IMR-90 (cell line): ENCODE data around the gene VAMP5. TPM values are rescaled to one million over a fixed set of nuclear protein-coding genes. Genes with fewer than 3 reads are reported as not detected.
"Not testable (repeated sequence)": the region's sequence is repeated elsewhere in the genome, so short reads cannot be mapped to it uniquely, and the experiment has no call there.

Experiments used
- ATAC-seq: fragments of 200-7000 bp; cut with Tn5 transposase; 2 replicates; pipeline ENCODE4 v1.9.1; 2020; ENCODE audit warnings: low read depth, mild to moderate bottlenecking, moderate library complexity
- BruUV-seq: library from RNA; stranded (reverse); fragments of 400-500 nt; replicated peaks from 2 replicates; lab custom pipeline; 2021; lab: Mats Ljungman, UMichigan
- CTCF ChIA-PET: fragments of 300-600 bp; formaldehyde crosslinking; extraction: SDS; loops from one replicate; lab custom pipeline; 2021; ENCODE audit warnings: antibody characterized with exemption; lab: Yijun Ruan, JAX
- POLR2A ChIA-PET: fragments of 300-600 bp; sonication (Branson Sonifier 250); formaldehyde crosslinking; loops from one replicate; lab custom pipeline; 2022; ENCODE audit warnings: antibody characterized with exemption; ENCODE audit not compliant: unreplicated experiment; lab: Charles Lee
- DNase-seq: peaks from one replicate; pipeline ENCODE4 v3.0.0; 2013
- H2AFZ ChIP-seq: replicated peaks from 2 replicates; pipeline ENCODE3; 2013; ENCODE audit warnings: low read length, mild to moderate bottlenecking; ENCODE audit not compliant: poor library complexity
- H2AK5ac ChIP-seq: 2 replicates; pipeline ENCODE4 v1.6.1; 2013; ENCODE audit warnings: low read depth, low read length, inconsistent platforms
- H2AK9ac ChIP-seq: replicated peaks from 2 replicates; pipeline ENCODE3; 2013; ENCODE audit warnings: mild to moderate bottlenecking, low read depth, low read length, moderate library complexity; ENCODE audit not compliant: poor library complexity
- H2BK120ac ChIP-seq: 2 replicates; pipeline ENCODE4 v1.6.1; 2013; ENCODE audit warnings: low read depth, low read length, inconsistent platforms
- H2BK15ac ChIP-seq: 3 replicates; pipeline ENCODE4 v1.6.1; 2013; ENCODE audit warnings: low read depth, low read length, inconsistent platforms
- H2BK20ac ChIP-seq: 2 replicates; pipeline ENCODE4 v1.6.1; 2013; ENCODE audit warnings: low read depth, mild to moderate bottlenecking, inconsistent platforms, low read length, moderate library complexity
- H2BK5ac ChIP-seq: 2 replicates; pipeline ENCODE4 v1.6.1; 2013; ENCODE audit warnings: mild to moderate bottlenecking, low read depth, low read length, inconsistent platforms; ENCODE audit not compliant: poor library complexity, severe bottlenecking
- H3K14ac ChIP-seq: replicated peaks from 2 replicates; pipeline ENCODE4 v1.6.1; 2013; ENCODE audit warnings: low read depth, low read length, inconsistent platforms
- H3K18ac ChIP-seq: 2 replicates; pipeline ENCODE4 v1.6.1; 2013; ENCODE audit warnings: low read depth, low read length, control low read depth
- H3K23ac ChIP-seq: 2 replicates; pipeline ENCODE4 v1.6.1; 2013; ENCODE audit warnings: low read depth, low read length, inconsistent platforms
- H3K27ac ChIP-seq: 2 replicates; pipeline ENCODE4 v1.5.1; 2013; ENCODE audit warnings: mild to moderate bottlenecking, control low read depth, low read length; ENCODE audit not compliant: insufficient read depth
- H3K27me3 ChIP-seq: 2 replicates; pipeline ENCODE4 v1.6.1; 2013; ENCODE audit warnings: low read length; ENCODE audit not compliant: control insufficient read depth, insufficient read depth
- H3K36me3 ChIP-seq: 2 replicates; pipeline ENCODE4 v1.6.1; 2013; ENCODE audit warnings: low read length, mixed read lengths; ENCODE audit not compliant: control insufficient read depth, insufficient read depth
- H3K4ac ChIP-seq: 2 replicates; pipeline ENCODE4 v1.6.1; 2013; ENCODE audit warnings: low read depth, low read length, inconsistent platforms
- H3K4me1 ChIP-seq: 2 replicates; pipeline ENCODE4 v1.6.1; 2013; ENCODE audit warnings: low read length, mixed read lengths; ENCODE audit not compliant: control insufficient read depth, insufficient read depth
- H3K4me2 ChIP-seq: 2 replicates; pipeline ENCODE4 v1.6.1; 2013; ENCODE audit warnings: low read depth, mild to moderate bottlenecking, control low read depth, low read length, moderate library complexity
- H3K4me3 ChIP-seq: 2 replicates; pipeline ENCODE4 v1.5.1; 2013; ENCODE audit warnings: low read depth, mild to moderate bottlenecking, control low read depth, low read length, moderate library complexity; ENCODE audit not compliant: insufficient read depth
- H3K56ac ChIP-seq: 2 replicates; pipeline ENCODE4 v1.6.1; 2013; ENCODE audit warnings: low read length, inconsistent platforms; ENCODE audit not compliant: insufficient read depth; ENCODE audit errors: extremely low read depth
- H3K79me1 ChIP-seq, 2 experiments: 2 replicates each; pipeline ENCODE4 v1.6.1; 2013; ENCODE audit warnings: low read length in 2 of 2, inconsistent platforms in 1 of 2, low read depth in 1 of 2
- H3K9ac ChIP-seq: 2 replicates; pipeline ENCODE4 v1.6.1; 2013; ENCODE audit warnings: low read depth, low read length, control low read depth
- H3K9me1 ChIP-seq: 2 replicates; pipeline ENCODE4 v1.6.1; 2013; ENCODE audit warnings: low read length, inconsistent platforms; ENCODE audit not compliant: insufficient read depth
- H3K9me3 ChIP-seq: 2 replicates; pipeline ENCODE4 v1.6.1; 2013; ENCODE audit warnings: low read length; ENCODE audit not compliant: control insufficient read depth, insufficient read depth
- H4K20me1 ChIP-seq: 2 replicates; pipeline ENCODE4 v1.6.1; 2013; ENCODE audit warnings: low read length, inconsistent platforms; ENCODE audit not compliant: insufficient read depth
- H4K5ac ChIP-seq: 2 replicates; pipeline ENCODE4 v1.6.1; 2013; ENCODE audit warnings: mild to moderate bottlenecking, low read depth, low read length, control low read depth
- H4K8ac ChIP-seq, 2 experiments: 2 replicates each; pipeline ENCODE4 v1.6.1; 2013; ENCODE audit warnings: low read depth in 2 of 2, low read length in 2 of 2, control low read depth in 1 of 2, inconsistent platforms in 1 of 2
- H4K91ac ChIP-seq: 2 replicates; pipeline ENCODE4 v1.6.1; 2013; ENCODE audit warnings: low read depth, low read length, inconsistent platforms; ENCODE audit not compliant: insufficient read depth
- whole genome bisulfite sequencing, 2 experiments: methylation state at CpG; one replicate each; pipeline versions ENCODE4 v1.1.5 to v1.1.7; 2013; ENCODE audit warnings: missing lambda C conversion rate in 2 of 2; ENCODE audit not compliant: insufficient read length in 1 of 2; ENCODE audit errors: extremely low coverage in 2 of 2; 5-methylcytosine and 5-hydroxymethylcytosine counted together
- dilution Hi-C: fragments of 300-500 bp; cut with HindIII; formaldehyde crosslinking; loops from one replicate; pipeline ENCODE4 v1.14.3; 2018; ENCODE audit warnings: low sequenced_read_pairs; ENCODE audit not compliant: unreplicated experiment
- in situ Hi-C: fragments of 300-500 bp; cut with MboI; formaldehyde crosslinking; loops from 3 replicates; pipeline ENCODE4 v1.14.3; 2019; ENCODE audit warnings: low sequenced_read_pairs, inconsistent platforms, mixed read lengths
- intact Hi-C: fragments of 100-400 bp; cut with micrococcal nuclease; formaldehyde crosslinking; loops from 2 replicates; pipeline ENCODE4 v1.10.0; 2022
- polyA plus RNA-seq, 3 experiments: library from polyadenylated mRNA; depleted of rRNA; stranded (reverse); fragments of >200 nt; gene quantifications; 2 replicates each; pipeline ENCODE4 v1.2.3, GENCODE V29; 2012; ENCODE audit warnings: low replicate concordance in 1 of 3
- total RNA-seq: library from RNA; depleted of rRNA; stranded (reverse); fragments of >200 nt; gene quantifications from 2 replicates; pipeline ENCODE4 v1.2.3, GENCODE V29; 2012

Gene VAMP5
- total and polyA plus RNA-seq, 2 of the 4 experiments (the other 2 are of a cell fraction) = 13.8 to 103 TPM

- H2AK9ac ChIP-seq, H3K14ac ChIP-seq, H3K9ac ChIP-seq, dilution Hi-C loops, H3K9me1 ChIP-seq, H3K18ac ChIP-seq, CTCF ChIA-PET, H2AFZ ChIP-seq, H3K4me1 ChIP-seq, H3K4ac ChIP-seq, H2BK5ac ChIP-seq, H4K8ac ChIP-seq, H4K91ac ChIP-seq, H3K56ac ChIP-seq, H3K9me3 ChIP-seq, in situ Hi-C loops, DNase-seq, H2BK20ac ChIP-seq, H3K27me3 ChIP-seq, ATAC-seq, H2BK15ac ChIP-seq, H3K4me3 ChIP-seq, H3K27ac ChIP-seq, H3K23ac ChIP-seq, H2BK120ac ChIP-seq, H2AK5ac ChIP-seq, H4K5ac ChIP-seq: not testable (repeated sequence)
- Histone ChIP-seq H4K20me1 (peaks cover 12% of the 10 kb centered on the region; the same call in 1 of the 2 replicates), H3K36me3 (peaks cover 15% of the 10 kb centered on the region), H3K4me2 (peak overlapping the region; percentile 89; the same call in 1 of the 2 replicates), H3K79me1 (peaks cover 14 to 20% of the 10 kb centered on the region in 2 experiments)
- BruUV-seq = TSS peak; percentile 43
- intact Hi-C loops = loop anchor here (2.0 kb wide), 1 partner anchor 197 kb away; no protein-coding TSS in a partner anchor
- WGBS, 2 experiments = 88% methylated on average over 1 of the region's 5 CpGs; no CpG with 5 or more reads in 1 of the 2 experiments
- POLR2A ChIA-PET = interaction anchor here (0.6 kb wide), 1 partner anchor 189 kb away, joined by 13 read pairs; no protein-coding TSS in a partner anchor
Observed at GRCh38 chr2:85617723-85618122, 33.5 kb downstream of the VAMP5 start.
